Measurements from ENCODE around the gene PLEKHS1.
"Not testable (repeated sequence)": the region's sequence is repeated elsewhere in the genome, so short reads cannot be mapped to it uniquely, and the experiment has no call there.

PLEKHS1 gene

GRCh38 chr10:113801569-113801968, 50.1 kb downstream of the PLEKHS1 start:
- TF ChIP-seq CTCF (IDR thresholded peaks at IDR 0.05; ENCODE audit: low read depth, low read length): no peak
- H3K4me3 ChIP-seq (ENCODE audit: low read depth, low read length): no peak overlapping the region
- in situ Hi-C loops (cut with HindIII; ENCODE audit: low sequenced_read_pairs): no loop called here
- no peak for DNase-seq (ENCODE audit: low read depth, low spot score)

- no peak overlapping the region for H3K4me3 ChIP-seq (ENCODE audit: low read depth, low read length)
- in situ Hi-C loops (cut with HindIII; ENCODE audit: low sequenced_read_pairs): no loop called here
- TF ChIP-seq CTCF (IDR thresholded peaks at IDR 0.05; ENCODE audit: low read depth, low read length): no peak
- no peak for DNase-seq (ENCODE audit: low read depth, low spot score)
Measured at GRCh38 chr10:113802997-113803396, 51.5 kb downstream of the PLEKHS1 start.

GRCh38 chr10:113806503-113806902, 55.0 kb downstream of the PLEKHS1 start:
- in situ Hi-C loops (cut with HindIII; ENCODE audit: low sequenced_read_pairs): no loop called here
- no peak for DNase-seq (ENCODE audit: low read depth, low spot score)
- no peak overlapping the region for H3K4me3 ChIP-seq (ENCODE audit: low read depth, low read length)
- no peak for TF ChIP-seq CTCF (IDR thresholded peaks at IDR 0.05; ENCODE audit: low read depth, low read length)

- no peak for DNase-seq (ENCODE audit: low read depth, low spot score)
- no peak overlapping the region for H3K4me3 ChIP-seq (ENCODE audit: low read depth, low read length)
- in situ Hi-C loops (cut with HindIII; ENCODE audit: low sequenced_read_pairs): no loop called here
- TF ChIP-seq CTCF (IDR thresholded peaks at IDR 0.05; ENCODE audit: low read depth, low read length): no peak
Measured at GRCh38 chr10:113808168-113808567, 56.7 kb downstream of the PLEKHS1 start.

- in situ Hi-C loops (cut with HindIII; ENCODE audit: low sequenced_read_pairs); H3K4me3 ChIP-seq (ENCODE audit: low read depth, low read length); DNase-seq (ENCODE audit: low read depth, low spot score): not testable (repeated sequence)
Measured at GRCh38 chr10:113814700-113815099, 63.2 kb downstream of the PLEKHS1 start.

GRCh38 chr10:113819989-113820388, 68.5 kb downstream of the PLEKHS1 start:
- no peak overlapping the region for H3K4me3 ChIP-seq (ENCODE audit: low read depth, low read length)
- DNase-seq (ENCODE audit: low read depth, low spot score): no peak
- in situ Hi-C loops (cut with HindIII; ENCODE audit: low sequenced_read_pairs): no loop called here
- TF ChIP-seq CTCF (IDR thresholded peaks at IDR 0.05; ENCODE audit: low read depth, low read length): no peak

- in situ Hi-C loops (cut with HindIII; ENCODE audit: low sequenced_read_pairs): no loop called here
- DNase-seq (ENCODE audit: low read depth, low spot score): no peak
- TF ChIP-seq CTCF (IDR thresholded peaks at IDR 0.05; ENCODE audit: low read depth, low read length): peak; percentile 25
- H3K4me3 ChIP-seq (ENCODE audit: low read depth, low read length): no peak overlapping the region
Measured at GRCh38 chr10:113820507-113820906, 69.0 kb downstream of the PLEKHS1 start.

- H3K4me3 ChIP-seq (ENCODE audit: low read depth, low read length); in situ Hi-C loops (cut with HindIII; ENCODE audit: low sequenced_read_pairs); DNase-seq (ENCODE audit: low read depth, low spot score): not testable (repeated sequence)
Measured at GRCh38 chr10:113821306-113821705, 69.8 kb downstream of the PLEKHS1 start.
